IMR-90 (cell line): ENCODE measurements around the gene FAM240A. TPM values are rescaled to one million over a fixed set of nuclear protein-coding genes. Genes with fewer than 3 reads are reported as not detected.
"Not testable (repeated sequence)": the region's sequence is repeated elsewhere in the genome, so short reads cannot be mapped to it uniquely, and the experiment has no call there.

Source experiments
- ATAC-seq: fragments of 200-7000 bp; cut with Tn5 transposase; 2 replicates; pipeline ENCODE4 v1.9.1; 2020; ENCODE audit warnings: low read depth, mild to moderate bottlenecking, moderate library complexity
- BruUV-seq: library from RNA; stranded (reverse); fragments of 400-500 nt; replicated peaks from 2 replicates; lab custom pipeline; 2021; lab: Mats Ljungman, UMichigan
- CTCF ChIA-PET: fragments of 300-600 bp; formaldehyde crosslinking; extraction: SDS; loops from one replicate; lab custom pipeline; 2021; ENCODE audit warnings: antibody characterized with exemption; lab: Yijun Ruan, JAX
- POLR2A ChIA-PET: fragments of 300-600 bp; sonication (Branson Sonifier 250); formaldehyde crosslinking; loops from one replicate; lab custom pipeline; 2022; ENCODE audit warnings: antibody characterized with exemption; ENCODE audit not compliant: unreplicated experiment; lab: Charles Lee
- DNase-seq: peaks from one replicate; pipeline ENCODE4 v3.0.0; 2013
- H2AFZ ChIP-seq: replicated peaks from 2 replicates; pipeline ENCODE3; 2013; ENCODE audit warnings: low read length, mild to moderate bottlenecking; ENCODE audit not compliant: poor library complexity
- H2AK5ac ChIP-seq: 2 replicates; pipeline ENCODE4 v1.6.1; 2013; ENCODE audit warnings: low read depth, low read length, inconsistent platforms
- H2AK9ac ChIP-seq: replicated peaks from 2 replicates; pipeline ENCODE3; 2013; ENCODE audit warnings: mild to moderate bottlenecking, low read depth, low read length, moderate library complexity; ENCODE audit not compliant: poor library complexity
- H2BK120ac ChIP-seq: 2 replicates; pipeline ENCODE4 v1.6.1; 2013; ENCODE audit warnings: low read depth, low read length, inconsistent platforms
- H2BK15ac ChIP-seq: 3 replicates; pipeline ENCODE4 v1.6.1; 2013; ENCODE audit warnings: low read depth, low read length, inconsistent platforms
- H2BK20ac ChIP-seq: 2 replicates; pipeline ENCODE4 v1.6.1; 2013; ENCODE audit warnings: low read depth, mild to moderate bottlenecking, inconsistent platforms, low read length, moderate library complexity
- H2BK5ac ChIP-seq: 2 replicates; pipeline ENCODE4 v1.6.1; 2013; ENCODE audit warnings: mild to moderate bottlenecking, low read depth, low read length, inconsistent platforms; ENCODE audit not compliant: poor library complexity, severe bottlenecking
- H3K14ac ChIP-seq: replicated peaks from 2 replicates; pipeline ENCODE4 v1.6.1; 2013; ENCODE audit warnings: low read depth, low read length, inconsistent platforms
- H3K18ac ChIP-seq: 2 replicates; pipeline ENCODE4 v1.6.1; 2013; ENCODE audit warnings: low read depth, low read length, control low read depth
- H3K23ac ChIP-seq: 2 replicates; pipeline ENCODE4 v1.6.1; 2013; ENCODE audit warnings: low read depth, low read length, inconsistent platforms
- H3K27ac ChIP-seq: 2 replicates; pipeline ENCODE4 v1.5.1; 2013; ENCODE audit warnings: mild to moderate bottlenecking, control low read depth, low read length; ENCODE audit not compliant: insufficient read depth
- H3K27me3 ChIP-seq: 2 replicates; pipeline ENCODE4 v1.6.1; 2013; ENCODE audit warnings: low read length; ENCODE audit not compliant: control insufficient read depth, insufficient read depth
- H3K36me3 ChIP-seq: 2 replicates; pipeline ENCODE4 v1.6.1; 2013; ENCODE audit warnings: low read length, mixed read lengths; ENCODE audit not compliant: control insufficient read depth, insufficient read depth
- H3K4ac ChIP-seq: 2 replicates; pipeline ENCODE4 v1.6.1; 2013; ENCODE audit warnings: low read depth, low read length, inconsistent platforms
- H3K4me1 ChIP-seq: 2 replicates; pipeline ENCODE4 v1.6.1; 2013; ENCODE audit warnings: low read length, mixed read lengths; ENCODE audit not compliant: control insufficient read depth, insufficient read depth
- H3K4me2 ChIP-seq: 2 replicates; pipeline ENCODE4 v1.6.1; 2013; ENCODE audit warnings: low read depth, mild to moderate bottlenecking, control low read depth, low read length, moderate library complexity
- H3K4me3 ChIP-seq: 2 replicates; pipeline ENCODE4 v1.5.1; 2013; ENCODE audit warnings: low read depth, mild to moderate bottlenecking, control low read depth, low read length, moderate library complexity; ENCODE audit not compliant: insufficient read depth
- H3K56ac ChIP-seq: 2 replicates; pipeline ENCODE4 v1.6.1; 2013; ENCODE audit warnings: low read length, inconsistent platforms; ENCODE audit not compliant: insufficient read depth; ENCODE audit errors: extremely low read depth
- H3K79me1 ChIP-seq, 2 experiments: 2 replicates each; pipeline ENCODE4 v1.6.1; 2013; ENCODE audit warnings: low read length in 2 of 2, inconsistent platforms in 1 of 2, low read depth in 1 of 2
- H3K9ac ChIP-seq: 2 replicates; pipeline ENCODE4 v1.6.1; 2013; ENCODE audit warnings: low read depth, low read length, control low read depth
- H3K9me1 ChIP-seq: 2 replicates; pipeline ENCODE4 v1.6.1; 2013; ENCODE audit warnings: low read length, inconsistent platforms; ENCODE audit not compliant: insufficient read depth
- H3K9me3 ChIP-seq: 2 replicates; pipeline ENCODE4 v1.6.1; 2013; ENCODE audit warnings: low read length; ENCODE audit not compliant: control insufficient read depth, insufficient read depth
- H4K20me1 ChIP-seq: 2 replicates; pipeline ENCODE4 v1.6.1; 2013; ENCODE audit warnings: low read length, inconsistent platforms; ENCODE audit not compliant: insufficient read depth
- H4K5ac ChIP-seq: 2 replicates; pipeline ENCODE4 v1.6.1; 2013; ENCODE audit warnings: mild to moderate bottlenecking, low read depth, low read length, control low read depth
- H4K8ac ChIP-seq, 2 experiments: 2 replicates each; pipeline ENCODE4 v1.6.1; 2013; ENCODE audit warnings: low read depth in 2 of 2, low read length in 2 of 2, control low read depth in 1 of 2, inconsistent platforms in 1 of 2
- H4K91ac ChIP-seq: 2 replicates; pipeline ENCODE4 v1.6.1; 2013; ENCODE audit warnings: low read depth, low read length, inconsistent platforms; ENCODE audit not compliant: insufficient read depth
- CEBPB ChIP-seq: IDR thresholded peaks from 2 replicates; pipeline ENCODE4 v1.6.1; 2012; ENCODE audit warnings: low read depth, low read length, improper control_type of control experiment
- ELK1 ChIP-seq: fragments of 150-350 bp; IDR thresholded peaks from 2 replicates; pipeline ENCODE4 v1.6.1; 2016; ENCODE audit warnings: low read depth, mild to moderate bottlenecking, low read length, moderate library complexity, borderline replicate concordance
- RCOR1 ChIP-seq: IDR thresholded peaks from 2 replicates; pipeline ENCODE4 v1.6.1; 2012; ENCODE audit warnings: mild to moderate bottlenecking, low read length, improper control_type of control experiment; ENCODE audit not compliant: insufficient replicate concordance
- SMC3 ChIP-seq: fragments of 150-350 bp; IDR thresholded peaks from 2 replicates; pipeline ENCODE4 v1.6.1; 2016; ENCODE audit warnings: low read depth, mild to moderate bottlenecking, antibody characterized with exemption, low read length, moderate library complexity
- WGBS, 2 experiments: methylation state at CpG; one replicate each; pipeline versions ENCODE4 v1.1.5 to v1.1.7; 2013; ENCODE audit warnings: missing lambda C conversion rate in 2 of 2; ENCODE audit not compliant: insufficient read length in 1 of 2; ENCODE audit errors: extremely low coverage in 2 of 2; 5-methylcytosine and 5-hydroxymethylcytosine counted together
- dilution Hi-C: fragments of 300-500 bp; cut with HindIII; formaldehyde crosslinking; loops from one replicate; pipeline ENCODE4 v1.14.3; 2018; ENCODE audit warnings: low sequenced_read_pairs; ENCODE audit not compliant: unreplicated experiment
- in situ Hi-C: fragments of 300-500 bp; cut with MboI; formaldehyde crosslinking; loops from 3 replicates; pipeline ENCODE4 v1.14.3; 2019; ENCODE audit warnings: low sequenced_read_pairs, inconsistent platforms, mixed read lengths
- intact Hi-C: fragments of 100-400 bp; cut with micrococcal nuclease; formaldehyde crosslinking; loops from 2 replicates; pipeline ENCODE4 v1.10.0; 2022
- polyA plus RNA-seq, 3 experiments: library from polyadenylated mRNA; depleted of rRNA; stranded (reverse); fragments of >200 nt; gene quantifications; 2 replicates each; pipeline ENCODE4 v1.2.3, GENCODE V29; 2012; ENCODE audit warnings: low replicate concordance in 1 of 3
- total RNA-seq: library from RNA; depleted of rRNA; stranded (reverse); fragments of >200 nt; gene quantifications from 2 replicates; pipeline ENCODE4 v1.2.3, GENCODE V29; 2012
- TF ChIP-seq, protein P1 (sequence below): conservative IDR thresholded peaks from 2 replicates; pipeline ENCODE4 v1.5.1; 2012; ENCODE audit warnings: mild to moderate bottlenecking, low read depth, low read length, improper control_type of control experiment

FAM240A gene
- total and polyA plus RNA-seq, 2 of the 4 experiments (the other 2 are of a cell fraction): not detected

DNA sequence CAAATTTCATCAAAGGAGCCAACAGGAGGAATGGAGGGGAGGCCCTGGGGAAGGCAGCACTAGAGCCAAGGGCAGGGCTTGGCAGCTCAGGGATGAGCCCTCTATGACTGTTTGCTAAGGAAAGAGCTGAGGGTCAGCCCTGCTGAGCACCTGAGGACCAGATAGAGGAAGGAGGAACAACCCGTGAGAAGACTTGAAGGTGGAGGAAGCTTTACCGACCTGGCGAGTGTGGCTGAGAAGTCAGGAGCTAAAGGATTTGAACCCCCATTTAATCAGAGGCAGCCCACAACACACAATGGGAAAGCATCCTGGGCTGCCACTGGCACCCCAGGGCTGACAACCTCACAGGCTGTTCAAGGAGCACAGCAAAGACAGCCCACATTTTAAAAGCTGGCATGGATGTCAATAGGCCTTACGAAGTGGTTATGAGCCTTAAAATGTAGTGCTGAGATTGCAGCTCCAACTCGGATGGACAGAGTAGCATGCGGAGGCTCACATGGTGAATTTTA lies 25.5 kb upstream of the FAM240A start:
- Histone ChIP-seq H3K9me3 (no peaks in the 10 kb centered on the region), H4K8ac (no peak overlapping the region), H2BK20ac (no peak overlapping the region), H3K27me3 (peaks cover 15% of the 10 kb centered on the region), H3K79me1 (no peaks in the 10 kb centered on the region), H3K14ac (no peak overlapping the region), H4K20me1 (no peaks in the 10 kb centered on the region), H3K23ac (no peak overlapping the region), H3K9me1 (no peaks in the 10 kb centered on the region), H3K27ac (no peak overlapping the region), H2AK5ac (no peak overlapping the region), H3K56ac (no peak overlapping the region), H3K9ac (no peak overlapping the region), H4K5ac (no peak overlapping the region), H3K4me3 (no peak overlapping the region), H3K18ac (no peak overlapping the region), H2AK9ac (no peak overlapping the region), H3K4me1 (no peaks in the 10 kb centered on the region), H2BK5ac (no peak overlapping the region), H3K36me3 (no peaks in the 10 kb centered on the region), H3K4ac (no peak overlapping the region), H2BK120ac (no peak overlapping the region), H3K4me2 (no peak overlapping the region), H2BK15ac (no peak overlapping the region), H2AFZ (no peak overlapping the region), H4K91ac (no peak overlapping the region)
- ChIA-PET POLR2A (interaction anchor here (0.6 kb wide), 1 partner anchor 11 kb away, joined by 3 read pairs; no protein-coding TSS in a partner anchor), CTCF (no interaction called here)
- dilution Hi-C loops (no loop called here), intact Hi-C loops (no loop called here), in situ Hi-C loops (no loop called here)
- no peak for ATAC-seq
- no peak for DNase-seq
- WGBS, 2 experiments: 66% methylated on average over 3 of the region's 6 CpGs; no CpG with 5 or more reads in 1 of the 2 experiments
- TF ChIP-seq ELK1 (no peak), CEBPB (no peak), RCOR1 (no peak), SMC3 (no peak)
- TF ChIP-seq, protein P1, sequence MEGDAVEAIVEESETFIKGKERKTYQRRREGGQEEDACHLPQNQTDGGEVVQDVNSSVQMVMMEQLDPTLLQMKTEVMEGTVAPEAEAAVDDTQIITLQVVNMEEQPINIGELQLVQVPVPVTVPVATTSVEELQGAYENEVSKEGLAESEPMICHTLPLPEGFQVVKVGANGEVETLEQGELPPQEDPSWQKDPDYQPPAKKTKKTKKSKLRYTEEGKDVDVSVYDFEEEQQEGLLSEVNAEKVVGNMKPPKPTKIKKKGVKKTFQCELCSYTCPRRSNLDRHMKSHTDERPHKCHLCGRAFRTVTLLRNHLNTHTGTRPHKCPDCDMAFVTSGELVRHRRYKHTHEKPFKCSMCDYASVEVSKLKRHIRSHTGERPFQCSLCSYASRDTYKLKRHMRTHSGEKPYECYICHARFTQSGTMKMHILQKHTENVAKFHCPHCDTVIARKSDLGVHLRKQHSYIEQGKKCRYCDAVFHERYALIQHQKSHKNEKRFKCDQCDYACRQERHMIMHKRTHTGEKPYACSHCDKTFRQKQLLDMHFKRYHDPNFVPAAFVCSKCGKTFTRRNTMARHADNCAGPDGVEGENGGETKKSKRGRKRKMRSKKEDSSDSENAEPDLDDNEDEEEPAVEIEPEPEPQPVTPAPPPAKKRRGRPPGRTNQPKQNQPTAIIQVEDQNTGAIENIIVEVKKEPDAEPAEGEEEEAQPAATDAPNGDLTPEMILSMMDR: no peak
- no TSS peak for BruUV-seq

- H3K4me2 ChIP-seq, H2BK5ac ChIP-seq, ATAC-seq, dilution Hi-C loops, intact Hi-C loops, H3K23ac ChIP-seq, in situ Hi-C loops, H3K27ac ChIP-seq, BruUV-seq, H2BK20ac ChIP-seq, H2BK15ac ChIP-seq, H3K36me3 ChIP-seq, H3K14ac ChIP-seq, H3K79me1 ChIP-seq, H4K91ac ChIP-seq, H2AFZ ChIP-seq, H4K5ac ChIP-seq, H3K9me1 ChIP-seq, DNase-seq, CTCF ChIA-PET, H3K18ac ChIP-seq, H3K56ac ChIP-seq, H4K8ac ChIP-seq, H2AK5ac ChIP-seq, H2AK9ac ChIP-seq, H2BK120ac ChIP-seq, H3K9ac ChIP-seq, H3K4me1 ChIP-seq, H3K9me3 ChIP-seq, H3K4me3 ChIP-seq, H4K20me1 ChIP-seq, H3K4ac ChIP-seq: not testable (repeated sequence)
- POLR2A ChIA-PET: interaction anchor here (0.6 kb wide), 2 partner anchors 11 to 15 kb away, joined by 3 to 4 read pairs; no protein-coding TSS in a partner anchor
- peaks cover 15% of the 10 kb centered on the region for H3K27me3 ChIP-seq
- WGBS, 2 experiments: 70% methylated on average over 2 of the region's 3 CpGs; no CpG with 5 or more reads in 1 of the 2 experiments
These were observed 25.1 kb upstream of the FAM240A start for GRCh38 chr3:46587268-46587667.
